K562 (cell line): Measurements from ENCODE around the gene ATXN7L1. TPM values are rescaled to one million over a fixed set of nuclear protein-coding genes. Genes with fewer than 3 reads are reported as not detected.
A peak's percentile ranks its signal among the peaks of the same experiment; 100 is the strongest.

Source experiments
- KDM1A ChIP-seq, 2 experiments: fragments of 450-650 bp; IDR thresholded peaks; 2 replicates each; pipeline ENCODE4 v1.6.1; 2016; ENCODE audit warnings: mild to moderate bottlenecking in 2 of 2
- PHB ChIP-seq: fragments of 250-450 bp; sonication (Bioruptor Pico); IDR thresholded peaks from 2 replicates; pipeline ENCODE4 v1.5.0; 2021
- PRPF4 ChIP-seq: fragments of 200-400 bp; formaldehyde crosslinking; IDR thresholded peaks from one replicate; pipeline ENCODE4 v1.6.1; 2017; ENCODE audit warnings: low read length, low read depth, mild to moderate bottlenecking; ENCODE audit not compliant: insufficient read depth, poor library complexity, severe bottlenecking
- REST ChIP-seq, 2 experiments: fragments of 450-650 bp; formaldehyde crosslinking in 1 of 2; IDR thresholded peaks; 2 replicates each; pipeline versions ENCODE4 v1.4.0 to v1.6.1; 2014 to 2020; ENCODE audit warnings: mild to moderate bottlenecking in 2 of 2, borderline replicate concordance in 1 of 2, low read depth in 1 of 2
- polyA plus RNA-seq, 8 experiments: library from polyadenylated mRNA; depleted of rRNA in 4 of 8; stranded (reverse) in 5 of 8; unstranded in 3 of 8; fragments of >200 nt; fragmentation: Nextera tagmentation in 2 of 8; fragmentation: Illumina TruSeq in 1 of 8; extraction: Ambion mirVana in 2 of 8; extraction: Trizol in 1 of 8; gene quantifications; 2 replicates each; pipeline versions ENCODE4 v1.2.1 to v1.2.3, GENCODE V29; 2011 to 2014; ENCODE audit warnings: inconsistent platforms in 1 of 8, missing spikeins in 1 of 8
- total RNA-seq, 7 experiments: library from RNA; depleted of rRNA in 6 of 7; stranded (reverse); fragments of >200 nt in 6 of 7; fragmentation: Illumina TruSeq in 2 of 7; extraction: Trizol in 2 of 7; gene quantifications; 2 replicates each; pipeline versions ENCODE4 v1.2.1 to v1.2.3, GENCODE V29; 2011 to 2021; ENCODE audit warnings: low replicate concordance in 1 of 7
- TF ChIP-seq, protein P1 (sequence below), 2 experiments: IDR thresholded peaks in 1 of 2; conservative IDR thresholded peaks in 1 of 2; 2 replicates each; pipeline ENCODE4 v1.6.1; 2016; ENCODE audit warnings: low read depth in 2 of 2, mild to moderate bottlenecking in 1 of 2, missing compliant biosample characterization in 1 of 2, missing genetic modification characterization in 1 of 2, moderate library complexity in 1 of 2
- TF ChIP-seq, protein P2 (sequence below): fragments of 250-450 bp; sonication (Bioruptor Pico); IDR thresholded peaks from 2 replicates; pipeline ENCODE4 v1.4.0; 2020; ENCODE audit warnings: mild to moderate bottlenecking, moderate library complexity

The ATXN7L1 gene
- total and polyA plus RNA-seq, 9 of the 15 experiments (the other 6 are each of a cell fraction or from before 2014, with no cell fraction given) = 6.6 to 13.7 (median 10.7) TPM

DNA sequence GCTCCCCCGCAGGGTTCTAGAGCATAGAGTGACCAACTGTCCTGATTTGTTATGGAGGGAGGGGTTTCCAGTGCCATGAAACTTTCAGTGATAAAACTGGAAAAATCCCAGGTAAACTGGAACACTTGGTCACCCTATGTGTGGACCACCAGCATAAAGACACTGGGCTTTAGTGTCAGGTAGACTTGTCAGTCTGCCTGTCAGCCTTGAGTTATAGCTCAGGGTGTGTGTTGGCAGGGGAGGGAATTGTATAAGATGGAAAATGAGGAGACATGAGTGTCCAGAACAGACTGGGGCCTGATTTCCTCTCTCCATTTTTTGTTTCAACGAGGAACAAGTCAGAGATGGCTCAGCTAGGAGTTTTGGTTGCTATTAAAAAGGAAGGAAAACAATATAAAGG is 284.9 kb downstream of the ATXN7L1 start (continued):
- TF ChIP-seq REST (IDR thresholded peaks at IDR 0.05; ENCODE audit: borderline replicate concordance) = no peak
- no peak for TF ChIP-seq REST (CRISPR knock-in tag; IDR thresholded peaks at IDR 0.05; ENCODE audit: low read depth)
- TF ChIP-seq PHB (CRISPR knock-in tag) = no peak
- TF ChIP-seq, protein P1, sequence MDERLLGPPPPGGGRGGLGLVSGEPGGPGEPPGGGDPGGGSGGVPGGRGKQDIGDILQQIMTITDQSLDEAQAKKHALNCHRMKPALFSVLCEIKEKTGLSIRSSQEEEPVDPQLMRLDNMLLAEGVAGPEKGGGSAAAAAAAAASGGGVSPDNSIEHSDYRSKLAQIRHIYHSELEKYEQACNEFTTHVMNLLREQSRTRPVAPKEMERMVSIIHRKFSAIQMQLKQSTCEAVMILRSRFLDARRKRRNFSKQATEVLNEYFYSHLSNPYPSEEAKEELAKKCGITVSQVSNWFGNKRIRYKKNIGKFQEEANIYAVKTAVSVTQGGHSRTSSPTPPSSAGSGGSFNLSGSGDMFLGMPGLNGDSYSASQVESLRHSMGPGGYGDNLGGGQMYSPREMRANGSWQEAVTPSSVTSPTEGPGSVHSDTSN (CRISPR knock-in tag; IDR thresholded peaks at IDR 0.05; ENCODE audit: low read depth) = no peak
- TF ChIP-seq, protein P1 (tag; conservative IDR thresholded peaks at IDR 0.05; ENCODE audit: low read depth) = peak; percentile 35; the same call in 1 of the 2 replicates
- no peak for TF ChIP-seq PRPF4
- peak in 1 of 2 experiments; percentile 21; a peak in 1 of 4 replicates for TF ChIP-seq KDM1A (IDR thresholded peaks at IDR 0.05)
- TF ChIP-seq, protein P2, sequence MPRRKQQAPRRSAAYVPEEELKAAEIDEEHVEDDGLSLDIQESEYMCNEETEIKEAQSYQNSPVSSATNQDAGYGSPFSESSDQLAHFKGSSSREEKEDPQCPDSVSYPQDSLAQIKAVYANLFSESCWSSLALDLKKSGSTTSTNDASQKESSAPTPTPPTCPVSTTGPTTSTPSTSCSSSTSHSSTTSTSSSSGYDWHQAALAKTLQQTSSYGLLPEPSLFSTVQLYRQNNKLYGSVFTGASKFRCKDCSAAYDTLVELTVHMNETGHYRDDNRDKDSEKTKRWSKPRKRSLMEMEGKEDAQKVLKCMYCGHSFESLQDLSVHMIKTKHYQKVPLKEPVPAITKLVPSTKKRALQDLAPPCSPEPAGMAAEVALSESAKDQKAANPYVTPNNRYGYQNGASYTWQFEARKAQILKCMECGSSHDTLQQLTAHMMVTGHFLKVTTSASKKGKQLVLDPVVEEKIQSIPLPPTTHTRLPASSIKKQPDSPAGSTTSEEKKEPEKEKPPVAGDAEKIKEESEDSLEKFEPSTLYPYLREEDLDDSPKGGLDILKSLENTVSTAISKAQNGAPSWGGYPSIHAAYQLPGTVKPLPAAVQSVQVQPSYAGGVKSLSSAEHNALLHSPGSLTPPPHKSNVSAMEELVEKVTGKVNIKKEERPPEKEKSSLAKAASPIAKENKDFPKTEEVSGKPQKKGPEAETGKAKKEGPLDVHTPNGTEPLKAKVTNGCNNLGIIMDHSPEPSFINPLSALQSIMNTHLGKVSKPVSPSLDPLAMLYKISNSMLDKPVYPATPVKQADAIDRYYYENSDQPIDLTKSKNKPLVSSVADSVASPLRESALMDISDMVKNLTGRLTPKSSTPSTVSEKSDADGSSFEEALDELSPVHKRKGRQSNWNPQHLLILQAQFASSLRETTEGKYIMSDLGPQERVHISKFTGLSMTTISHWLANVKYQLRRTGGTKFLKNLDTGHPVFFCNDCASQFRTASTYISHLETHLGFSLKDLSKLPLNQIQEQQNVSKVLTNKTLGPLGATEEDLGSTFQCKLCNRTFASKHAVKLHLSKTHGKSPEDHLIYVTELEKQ (CRISPR knock-in tag) = no peak
- TF ChIP-seq, all 486 proteins: peak for 4
